Hepatocyte (in vitro differentiated cells): ENCODE data around the gene RAB5IF. TPM values are rescaled to one million over a fixed set of nuclear protein-coding genes. Genes with fewer than 3 reads are reported as not detected.

Experiments used
- DNase-seq: peaks from one replicate; pipeline ENCODE4 v3.0.0-alpha.2; 2016; ENCODE audit warnings: low spot score
- H2AFZ ChIP-seq: fragments of 200-600 bp; sonication (generic); 2 replicates; pipeline ENCODE4 v1.6.0; 2016; ENCODE audit warnings: antibody characterized with exemption, mild to moderate bottlenecking
- H3K27ac ChIP-seq: fragments of 200-600 bp; sonication (generic); 2 replicates; pipeline ENCODE4 v1.5.1; 2016; ENCODE audit warnings: mild to moderate bottlenecking
- H3K27me3 ChIP-seq: fragments of 200-600 bp; sonication (generic); 2 replicates; pipeline ENCODE4 v1.6.1; 2016
- H3K36me3 ChIP-seq: fragments of 200-600 bp; sonication (generic); replicated peaks from 2 replicates; pipeline ENCODE4 v1.5.1; 2016; ENCODE audit warnings: low read depth; ENCODE audit not compliant: insufficient read depth
- H3K4me1 ChIP-seq: fragments of 200-600 bp; sonication (generic); 2 replicates; pipeline ENCODE4 v1.5.1; 2016; ENCODE audit warnings: mild to moderate bottlenecking, moderate library complexity; ENCODE audit not compliant: insufficient read depth
- H3K4me2 ChIP-seq: fragments of 200-600 bp; sonication (generic); 2 replicates; pipeline ENCODE4 v1.6.0; 2016
- H3K4me3 ChIP-seq: fragments of 200-600 bp; sonication (generic); 2 replicates; pipeline ENCODE4 v1.5.1; 2016; ENCODE audit warnings: mild to moderate bottlenecking
- H3K79me2 ChIP-seq: fragments of 200-600 bp; sonication (generic); 2 replicates; pipeline ENCODE4 v1.6.0; 2017; ENCODE audit warnings: mild to moderate bottlenecking
- H3K9me2 ChIP-seq: fragments of 200-600 bp; sonication (generic); replicated peaks from 2 replicates; pipeline ENCODE4 v1.6.0; 2017; ENCODE audit warnings: mild to moderate bottlenecking; ENCODE audit not compliant: insufficient read depth
- H3K9me3 ChIP-seq: fragments of 200-600 bp; sonication (generic); 2 replicates; pipeline ENCODE4 v1.5.1; 2016; ENCODE audit warnings: low read depth, mild to moderate bottlenecking
- H4K20me1 ChIP-seq: fragments of 200-600 bp; sonication (generic); 2 replicates; pipeline ENCODE4 v1.6.0; 2016; ENCODE audit warnings: mild to moderate bottlenecking; ENCODE audit not compliant: insufficient read depth, poor library complexity, severe bottlenecking
- EZH2 ChIP-seq: fragments of 200-600 bp; sonication (generic); IDR thresholded peaks from 2 replicates; pipeline ENCODE4 v1.6.1; 2016; ENCODE audit warnings: antibody characterized with exemption, mild to moderate bottlenecking, borderline replicate concordance
- EZH2phosphoT487 ChIP-seq: fragments of 200-600 bp; sonication (generic); IDR thresholded peaks from one replicate; pipeline ENCODE4 v1.6.1; 2018; ENCODE audit warnings: antibody characterized with exemption, mild to moderate bottlenecking, low read depth, moderate library complexity; ENCODE audit not compliant: unreplicated experiment, severe bottlenecking
- WGBS: methylation state at CpG from one replicate; pipeline ENCODE4 v1.1.6; 2016; ENCODE audit warnings: low lambda C conversion rate; ENCODE audit errors: missing lambda C conversion rate; 5-methylcytosine and 5-hydroxymethylcytosine counted together
- polyA plus RNA-seq: library from polyadenylated mRNA; unstranded; fragments of >200 nt; fragmentation: Nextera tagmentation; extraction: Ambion mirVana; gene quantifications from 2 replicates; pipeline ENCODE4 v1.2.1, GENCODE V29; 2016
- total RNA-seq: library from RNA; depleted of rRNA; stranded (reverse); fragments of >200 nt; gene quantifications from 2 replicates; pipeline ENCODE4 v1.2.3, GENCODE V29; 2014
- TF ChIP-seq, protein P1 (sequence below): fragments of 200-600 bp; sonication (generic); IDR thresholded peaks from 2 replicates; pipeline ENCODE4 v1.5.1; 2016; ENCODE audit warnings: antibody characterized with exemption, mild to moderate bottlenecking; ENCODE audit not compliant: poor library complexity

The RAB5IF gene
- total and polyA plus RNA-seq, 2 experiments from 2014 or later, result 134 to 198 TPM

DNA sequence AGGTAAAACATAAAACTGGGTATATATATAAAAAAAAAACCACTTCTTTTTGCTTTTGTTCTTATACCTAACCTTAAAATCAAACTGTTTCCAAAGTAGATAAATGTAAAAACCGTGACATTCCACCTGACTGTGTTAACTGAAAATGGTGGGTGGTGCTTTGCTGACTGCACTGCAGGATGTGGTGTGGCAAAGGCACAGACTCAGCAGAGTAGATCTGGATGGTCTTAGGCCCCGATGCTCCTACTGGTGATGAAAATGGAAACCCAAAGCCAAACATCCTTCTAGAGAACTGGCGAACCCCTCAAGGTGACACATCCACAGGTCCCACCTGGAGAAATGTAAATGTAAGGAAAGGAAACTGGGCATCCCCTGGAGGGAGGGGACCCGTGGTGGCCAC is 23.3 kb upstream of the RAB5IF start:
- H3K27me3 ChIP-seq, result no peaks in the 10 kb centered on the region
- no peaks in the 10 kb centered on the region for H3K9me2 ChIP-seq
- H3K36me3 ChIP-seq, result no peaks in the 10 kb centered on the region
- no peaks in the 10 kb centered on the region for H3K4me1 ChIP-seq
- TF ChIP-seq EZH2 (no peak), EZH2phosphoT487 (no peak)
- TF ChIP-seq, protein P1, sequence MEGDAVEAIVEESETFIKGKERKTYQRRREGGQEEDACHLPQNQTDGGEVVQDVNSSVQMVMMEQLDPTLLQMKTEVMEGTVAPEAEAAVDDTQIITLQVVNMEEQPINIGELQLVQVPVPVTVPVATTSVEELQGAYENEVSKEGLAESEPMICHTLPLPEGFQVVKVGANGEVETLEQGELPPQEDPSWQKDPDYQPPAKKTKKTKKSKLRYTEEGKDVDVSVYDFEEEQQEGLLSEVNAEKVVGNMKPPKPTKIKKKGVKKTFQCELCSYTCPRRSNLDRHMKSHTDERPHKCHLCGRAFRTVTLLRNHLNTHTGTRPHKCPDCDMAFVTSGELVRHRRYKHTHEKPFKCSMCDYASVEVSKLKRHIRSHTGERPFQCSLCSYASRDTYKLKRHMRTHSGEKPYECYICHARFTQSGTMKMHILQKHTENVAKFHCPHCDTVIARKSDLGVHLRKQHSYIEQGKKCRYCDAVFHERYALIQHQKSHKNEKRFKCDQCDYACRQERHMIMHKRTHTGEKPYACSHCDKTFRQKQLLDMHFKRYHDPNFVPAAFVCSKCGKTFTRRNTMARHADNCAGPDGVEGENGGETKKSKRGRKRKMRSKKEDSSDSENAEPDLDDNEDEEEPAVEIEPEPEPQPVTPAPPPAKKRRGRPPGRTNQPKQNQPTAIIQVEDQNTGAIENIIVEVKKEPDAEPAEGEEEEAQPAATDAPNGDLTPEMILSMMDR, result no peak
- H2AFZ ChIP-seq, result no peak overlapping the region
- H4K20me1 ChIP-seq, result peaks cover 17% of the 10 kb centered on the region
- WGBS, result 93% methylated on average over 4 of the region's 4 CpGs
- H3K4me3 ChIP-seq, result no peak overlapping the region
- peaks cover 46% of the 10 kb centered on the region for H3K79me2 ChIP-seq
- no peak for DNase-seq
- no peaks in the 10 kb centered on the region for H3K9me3 ChIP-seq
- no peak overlapping the region for H3K27ac ChIP-seq
- H3K4me2 ChIP-seq, result no peak overlapping the region

DNA sequence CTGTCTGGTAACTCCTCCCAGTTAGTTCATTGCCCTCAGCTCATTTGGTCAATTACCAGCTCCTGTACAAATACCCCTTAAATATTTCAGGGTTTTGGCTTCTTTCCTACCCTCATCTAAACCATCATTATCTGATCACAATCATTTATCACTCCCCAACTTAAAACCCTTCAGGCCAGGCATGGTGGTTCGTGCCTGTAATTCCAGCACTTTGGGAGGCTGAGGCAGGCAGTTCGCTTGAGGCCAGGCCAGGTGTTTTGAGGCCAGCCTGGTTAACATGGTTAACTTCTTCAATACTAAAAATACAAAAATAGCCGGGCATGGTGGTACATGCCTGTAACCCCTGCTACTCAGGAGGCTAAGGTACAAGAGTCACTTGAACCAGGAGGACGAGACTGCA is 22.8 kb upstream of the RAB5IF start:
- no peaks in the 10 kb centered on the region for H3K4me1 ChIP-seq
- no peak overlapping the region for H3K27ac ChIP-seq
- TF ChIP-seq EZH2phosphoT487 (no peak), EZH2 (no peak)
- TF ChIP-seq, protein P1, result no peak
- H3K4me2 ChIP-seq, result no peak overlapping the region
- H4K20me1 ChIP-seq, result peaks cover 13% of the 10 kb centered on the region
- no peak overlapping the region for H2AFZ ChIP-seq
- no peak for DNase-seq
- peaks cover 41% of the 10 kb centered on the region for H3K79me2 ChIP-seq
- no peaks in the 10 kb centered on the region for H3K9me3 ChIP-seq
- H3K4me3 ChIP-seq, result no peak overlapping the region
- no peaks in the 10 kb centered on the region for H3K27me3 ChIP-seq
- no peaks in the 10 kb centered on the region for H3K36me3 ChIP-seq
- WGBS, result 97% methylated on average over 4 of the region's 4 CpGs
- H3K9me2 ChIP-seq, result no peaks in the 10 kb centered on the region

DNA sequence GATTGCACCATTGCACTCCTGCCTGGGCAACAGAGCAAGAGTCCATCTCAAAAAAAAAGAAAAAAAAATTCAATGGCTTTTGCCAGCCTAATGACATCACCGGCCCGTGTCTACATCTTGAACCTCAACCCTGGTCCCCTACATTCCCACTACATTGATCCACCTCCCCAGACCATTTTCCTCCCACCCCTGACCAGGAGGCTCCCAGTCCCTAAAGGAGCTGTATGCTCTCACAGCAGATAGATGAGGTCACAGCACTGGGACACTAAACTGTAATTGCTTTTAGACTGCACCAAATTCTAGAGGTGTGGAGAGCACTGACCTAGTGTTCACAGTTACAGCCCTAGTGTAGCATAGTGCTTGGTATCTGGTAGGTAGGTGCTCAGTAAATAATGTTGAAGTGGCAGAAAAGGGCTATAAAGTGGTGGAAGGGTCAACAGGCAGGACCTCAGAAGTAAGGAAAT is 21.5 kb upstream of the RAB5IF start:
- no peak overlapping the region for H3K4me2 ChIP-seq
- 90% methylated on average over 2 of the region's 2 CpGs for WGBS
- TF ChIP-seq EZH2phosphoT487 (no peak), EZH2 (no peak)
- TF ChIP-seq, protein P1, result no peak

More for the DNA sequence above, 21.5 kb upstream of the RAB5IF start:
- no peaks in the 10 kb centered on the region for H3K9me3 ChIP-seq
- H3K27me3 ChIP-seq, result no peaks in the 10 kb centered on the region
- H3K27ac ChIP-seq, result no peak overlapping the region
- no peaks in the 10 kb centered on the region for H3K9me2 ChIP-seq
- no peaks in the 10 kb centered on the region for H3K36me3 ChIP-seq
- H3K4me3 ChIP-seq, result no peak overlapping the region
- peaks cover 29% of the 10 kb centered on the region for H3K79me2 ChIP-seq
- H3K4me1 ChIP-seq, result no peaks in the 10 kb centered on the region
- H2AFZ ChIP-seq, result no peak overlapping the region
- DNase-seq, result no peak
- H4K20me1 ChIP-seq, result peaks cover 5% of the 10 kb centered on the region
